HepG2 (cell line): ENCODE data around the gene GLYATL3. TPM values are rescaled to one million over a fixed set of nuclear protein-coding genes. Genes with fewer than 3 reads are reported as not detected.

Experiments
- CHD4 ChIP-seq: fragments of 200-600 bp; sonication (generic); IDR thresholded peaks from 2 replicates; pipeline ENCODE4 v1.7.0; 2017; ENCODE audit warnings: mild to moderate bottlenecking, low read length, borderline replicate concordance
- FLYWCH1 ChIP-seq: sonication (generic); formaldehyde crosslinking; IDR thresholded peaks from 2 replicates; pipeline ENCODE4 v1.8.1; 2023; ENCODE audit warnings: mild to moderate bottlenecking, missing genetic modification reagents
- GPN1 ChIP-seq: sonication (generic); formaldehyde crosslinking; IDR thresholded peaks from 2 replicates; pipeline ENCODE4 v1.5.1; 2020; ENCODE audit warnings: missing genetic modification reagents, borderline replicate concordance
- HES4 ChIP-seq: sonication (generic); formaldehyde crosslinking; IDR thresholded peaks from 2 replicates; pipeline ENCODE4 v1.9.0; 2021; ENCODE audit warnings: mild to moderate bottlenecking, missing genetic modification reagents, borderline replicate concordance
- MIER2 ChIP-seq: IDR thresholded peaks from 2 replicates; pipeline ENCODE4 v1.6.1; 2016; ENCODE audit warnings: missing biosample characterization, missing genetic modification reagents
- MXI1 ChIP-seq: IDR thresholded peaks from 3 replicates; pipeline ENCODE4 v1.6.1; 2012; ENCODE audit warnings: low read depth, low read length, inconsistent platforms, borderline replicate concordance
- NFIC ChIP-seq: IDR thresholded peaks from 2 replicates; pipeline ENCODE4 v1.6.1; 2012; ENCODE audit warnings: mild to moderate bottlenecking, low read length, inconsistent platforms
- NR2C2 ChIP-seq: sonication (generic); formaldehyde crosslinking; IDR thresholded peaks from 2 replicates; pipeline ENCODE4 v1.4.0; 2020; ENCODE audit warnings: missing genetic modification reagents, mild to moderate bottlenecking, moderate library complexity, borderline replicate concordance
- PITX1 ChIP-seq: sonication (generic); formaldehyde crosslinking; IDR thresholded peaks from 2 replicates; pipeline ENCODE4 v1.5.1; 2020; ENCODE audit warnings: mild to moderate bottlenecking, missing genetic modification reagents
- RNF2 ChIP-seq: fragments of 450-650 bp; conservative IDR thresholded peaks from 2 replicates; pipeline ENCODE4 v1.6.1; 2016; ENCODE audit warnings: low read depth
- SIX1 ChIP-seq: sonication (generic); formaldehyde crosslinking; IDR thresholded peaks from 2 replicates; pipeline ENCODE4 v1.4.0; 2020; ENCODE audit warnings: missing genetic modification reagents, borderline replicate concordance
- SMC3 ChIP-seq: IDR thresholded peaks from 2 replicates; pipeline ENCODE4 v1.6.1; 2011; ENCODE audit warnings: low read length, improper control_type of control experiment
- STAG1 ChIP-seq: sonication (generic); formaldehyde crosslinking; IDR thresholded peaks from 2 replicates; pipeline ENCODE4 v1.4.0; 2020; ENCODE audit warnings: missing genetic modification reagents
- SUZ12 ChIP-seq: fragments of 150-350 bp; IDR thresholded peaks from 2 replicates; pipeline ENCODE4 v1.6.1; 2014; ENCODE audit warnings: low read depth, low read length
- ZNF333 ChIP-seq: sonication (generic); formaldehyde crosslinking; IDR thresholded peaks from 2 replicates; pipeline ENCODE4 v1.4.0; 2020; ENCODE audit warnings: mild to moderate bottlenecking, missing genetic modification reagents, borderline replicate concordance
- ZNF451 ChIP-seq: sonication (generic); formaldehyde crosslinking; IDR thresholded peaks from 2 replicates; pipeline ENCODE4 v1.5.0; 2020; ENCODE audit warnings: mild to moderate bottlenecking, missing genetic modification reagents
- ZNF512 ChIP-seq: sonication (generic); formaldehyde crosslinking; IDR thresholded peaks from 2 replicates; pipeline ENCODE4 v1.4.0; 2020; ENCODE audit warnings: mild to moderate bottlenecking, missing genetic modification reagents
- ZNF619 ChIP-seq: sonication (generic); formaldehyde crosslinking; IDR thresholded peaks from 2 replicates; pipeline ENCODE4 v1.4.0; 2020; ENCODE audit warnings: mild to moderate bottlenecking, missing genetic modification reagents
- polyA plus RNA-seq, 8 experiments: library from polyadenylated mRNA; depleted of rRNA in 3 of 8; stranded (reverse) in 7 of 8; unstranded in 1 of 8; fragments of >200 nt; fragmentation: Illumina TruSeq in 4 of 8; extraction: Trizol in 4 of 8; gene quantifications; 2 replicates each; pipeline versions ENCODE4 v1.2.1 to v1.2.3, GENCODE V29; 2011 to 2016; ENCODE audit warnings: low read depth in 4 of 8, missing spikeins in 1 of 8, mixed read lengths in 1 of 8; ENCODE audit not compliant: insufficient read depth in 1 of 8
- total RNA-seq, 5 experiments: library from RNA; depleted of rRNA; stranded (reverse); fragments of >200 nt; fragmentation: Illumina TruSeq; extraction: Trizol; gene quantifications; 2 replicates each; pipeline ENCODE4 v1.2.3, GENCODE V29; 2016; ENCODE audit warnings: low read depth in 1 of 5
- TF ChIP-seq, protein P1 (sequence below): sonication (generic); formaldehyde crosslinking; IDR thresholded peaks from 2 replicates; pipeline ENCODE4 v1.4.0; 2020; ENCODE audit warnings: missing genetic modification reagents
- TF ChIP-seq, protein P2 (sequence below): sonication (generic); formaldehyde crosslinking; conservative IDR thresholded peaks from 2 replicates; pipeline ENCODE4 v1.8.0; 2022; ENCODE audit warnings: missing genetic modification reagents
- TF ChIP-seq, protein P3 (sequence below): sonication (generic); formaldehyde crosslinking; IDR thresholded peaks from 2 replicates; pipeline ENCODE4 v1.4.0; 2020; ENCODE audit warnings: missing genetic modification reagents, mild to moderate bottlenecking, borderline replicate concordance

The GLYATL3 gene
- total and polyA plus RNA-seq, 2 of the 13 experiments (the other 11 are each of a cell fraction or from before 2014, with no cell fraction given): 0.05 TPM; not detected in 1

DNA sequence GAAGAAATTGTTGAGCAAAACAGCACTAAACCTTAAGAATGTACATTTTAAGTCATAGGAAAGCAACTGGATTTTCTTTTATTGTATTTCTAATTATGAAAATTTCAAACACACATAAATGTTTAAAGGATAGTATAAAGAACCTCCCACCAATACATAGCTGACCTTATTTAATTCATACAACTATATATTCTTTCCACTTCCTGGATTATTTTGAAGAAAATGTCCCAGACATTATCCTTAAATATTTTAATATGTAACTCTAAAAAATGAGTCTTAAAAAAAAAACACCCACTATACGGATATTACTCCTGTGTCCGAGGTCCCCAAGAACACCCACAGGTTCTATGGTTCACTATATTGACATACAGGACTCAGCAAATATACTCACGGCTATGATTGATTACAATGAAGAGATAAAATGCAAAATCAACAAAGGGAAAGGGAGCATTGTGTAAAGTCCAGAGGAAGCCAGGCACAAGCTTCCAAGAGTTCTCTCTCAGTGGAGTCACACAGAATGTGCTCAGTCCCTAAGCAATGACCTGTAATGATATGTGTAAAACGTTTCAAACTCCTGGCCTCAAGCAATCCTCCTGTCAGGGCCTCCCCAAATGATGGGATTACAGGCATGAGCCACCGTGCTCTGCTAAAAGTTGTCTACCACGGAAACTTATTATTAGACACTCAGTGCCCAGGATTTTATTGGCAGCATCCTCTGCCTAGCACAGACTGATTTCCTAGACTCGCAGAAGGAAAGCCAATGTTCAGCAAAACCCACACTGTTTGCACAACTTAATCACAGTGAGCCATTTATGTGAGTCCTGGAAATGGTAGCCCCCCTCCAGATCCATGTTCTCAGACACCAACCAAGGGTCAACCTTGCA is 23.2 kb downstream of the GLYATL3 start (continued):
- TF ChIP-seq SUZ12: no peak
- TF ChIP-seq MXI1: peak; percentile 42; the same call in 1 of the 3 replicates
- TF ChIP-seq CHD4: peak; percentile 95; the same call in 1 of the 2 replicates
- TF ChIP-seq, protein P1, sequence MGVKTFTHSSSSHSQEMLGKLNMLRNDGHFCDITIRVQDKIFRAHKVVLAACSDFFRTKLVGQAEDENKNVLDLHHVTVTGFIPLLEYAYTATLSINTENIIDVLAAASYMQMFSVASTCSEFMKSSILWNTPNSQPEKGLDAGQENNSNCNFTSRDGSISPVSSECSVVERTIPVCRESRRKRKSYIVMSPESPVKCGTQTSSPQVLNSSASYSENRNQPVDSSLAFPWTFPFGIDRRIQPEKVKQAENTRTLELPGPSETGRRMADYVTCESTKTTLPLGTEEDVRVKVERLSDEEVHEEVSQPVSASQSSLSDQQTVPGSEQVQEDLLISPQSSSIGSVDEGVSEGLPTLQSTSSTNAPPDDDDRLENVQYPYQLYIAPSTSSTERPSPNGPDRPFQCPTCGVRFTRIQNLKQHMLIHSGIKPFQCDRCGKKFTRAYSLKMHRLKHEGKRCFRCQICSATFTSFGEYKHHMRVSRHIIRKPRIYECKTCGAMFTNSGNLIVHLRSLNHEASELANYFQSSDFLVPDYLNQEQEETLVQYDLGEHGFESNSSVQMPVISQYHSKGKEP (CRISPR knock-in tag): no peak
- TF ChIP-seq NR2C2 (CRISPR knock-in tag): peak; percentile 52; the same call in 1 of the 2 replicates
- no peak for TF ChIP-seq HES4
- no peak for TF ChIP-seq FLYWCH1 (CRISPR knock-in tag)
- TF ChIP-seq STAG1 (CRISPR knock-in tag): no peak
- no peak; the same call in 1 of the 2 replicates for TF ChIP-seq ZNF451 (CRISPR knock-in tag)
- peak; percentile 92 for TF ChIP-seq SIX1 (CRISPR knock-in tag)
- TF ChIP-seq, protein P2, sequence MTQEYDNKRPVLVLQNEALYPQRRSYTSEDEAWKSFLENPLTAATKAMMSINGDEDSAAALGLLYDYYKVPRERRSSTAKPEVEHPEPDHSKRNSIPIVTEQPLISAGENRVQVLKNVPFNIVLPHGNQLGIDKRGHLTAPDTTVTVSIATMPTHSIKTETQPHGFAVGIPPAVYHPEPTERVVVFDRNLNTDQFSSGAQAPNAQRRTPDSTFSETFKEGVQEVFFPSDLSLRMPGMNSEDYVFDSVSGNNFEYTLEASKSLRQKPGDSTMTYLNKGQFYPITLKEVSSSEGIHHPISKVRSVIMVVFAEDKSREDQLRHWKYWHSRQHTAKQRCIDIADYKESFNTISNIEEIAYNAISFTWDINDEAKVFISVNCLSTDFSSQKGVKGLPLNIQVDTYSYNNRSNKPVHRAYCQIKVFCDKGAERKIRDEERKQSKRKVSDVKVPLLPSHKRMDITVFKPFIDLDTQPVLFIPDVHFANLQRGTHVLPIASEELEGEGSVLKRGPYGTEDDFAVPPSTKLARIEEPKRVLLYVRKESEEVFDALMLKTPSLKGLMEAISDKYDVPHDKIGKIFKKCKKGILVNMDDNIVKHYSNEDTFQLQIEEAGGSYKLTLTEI (CRISPR knock-in tag): no peak
- TF ChIP-seq PITX1 (CRISPR knock-in tag): peak; percentile 96
- TF ChIP-seq ZNF619: no peak
- TF ChIP-seq NFIC: peak; percentile 99
- peak; percentile 56; the same call in 1 of the 2 replicates for TF ChIP-seq MIER2
- TF ChIP-seq RNF2: no peak
- TF ChIP-seq SMC3: peak; percentile 40; the same call in 1 of the 2 replicates
- no peak for TF ChIP-seq ZNF333 (CRISPR knock-in tag)
- no peak for TF ChIP-seq GPN1 (CRISPR knock-in tag)
- TF ChIP-seq ZNF512 (CRISPR knock-in tag): no peak
- TF ChIP-seq, protein P3, sequence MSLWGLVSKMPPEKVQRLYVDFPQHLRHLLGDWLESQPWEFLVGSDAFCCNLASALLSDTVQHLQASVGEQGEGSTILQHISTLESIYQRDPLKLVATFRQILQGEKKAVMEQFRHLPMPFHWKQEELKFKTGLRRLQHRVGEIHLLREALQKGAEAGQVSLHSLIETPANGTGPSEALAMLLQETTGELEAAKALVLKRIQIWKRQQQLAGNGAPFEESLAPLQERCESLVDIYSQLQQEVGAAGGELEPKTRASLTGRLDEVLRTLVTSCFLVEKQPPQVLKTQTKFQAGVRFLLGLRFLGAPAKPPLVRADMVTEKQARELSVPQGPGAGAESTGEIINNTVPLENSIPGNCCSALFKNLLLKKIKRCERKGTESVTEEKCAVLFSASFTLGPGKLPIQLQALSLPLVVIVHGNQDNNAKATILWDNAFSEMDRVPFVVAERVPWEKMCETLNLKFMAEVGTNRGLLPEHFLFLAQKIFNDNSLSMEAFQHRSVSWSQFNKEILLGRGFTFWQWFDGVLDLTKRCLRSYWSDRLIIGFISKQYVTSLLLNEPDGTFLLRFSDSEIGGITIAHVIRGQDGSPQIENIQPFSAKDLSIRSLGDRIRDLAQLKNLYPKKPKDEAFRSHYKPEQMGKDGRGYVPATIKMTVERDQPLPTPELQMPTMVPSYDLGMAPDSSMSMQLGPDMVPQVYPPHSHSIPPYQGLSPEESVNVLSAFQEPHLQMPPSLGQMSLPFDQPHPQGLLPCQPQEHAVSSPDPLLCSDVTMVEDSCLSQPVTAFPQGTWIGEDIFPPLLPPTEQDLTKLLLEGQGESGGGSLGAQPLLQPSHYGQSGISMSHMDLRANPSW (CRISPR knock-in tag): no peak; the same call in 1 of the 2 replicates
